Common myeloid progenitor, CD34-positive (primary cell): ENCODE data around the gene IL12B.
"Not testable (repeated sequence)": the region's sequence is repeated elsewhere in the genome, so short reads cannot be mapped to it uniquely, and the experiment has no call there.

Source experiments
- CTCF ChIA-PET: fragments of 350-600 bp; sonication (Branson Sonifier 250); formaldehyde crosslinking; loops from one replicate; lab custom pipeline; 2021; ENCODE audit warnings: antibody characterized with exemption; lab: Charles Lee
- POLR2A ChIA-PET: fragments of 350-600 bp; sonication (Branson Sonifier 250); formaldehyde crosslinking; loops from one replicate; lab custom pipeline; 2021; ENCODE audit warnings: antibody characterized with exemption; lab: Charles Lee
- DNase-seq, 3 donors: peaks; one replicate each; pipeline versions ENCODE4 v3.0.0 to v3.0.0-alpha.2; 2013
- H3K27ac ChIP-seq, 2 experiments: 1 replicate in 1 of 2; 2 replicates in 1 of 2; pipeline ENCODE4 v1.7.0; 2013; ENCODE audit warnings: inconsistent platforms in 2 of 2, low read length in 2 of 2, mild to moderate bottlenecking in 2 of 2, low read depth in 1 of 2, moderate library complexity in 1 of 2; ENCODE audit not compliant: severe bottlenecking in 2 of 2, insufficient read depth in 1 of 2, poor library complexity in 1 of 2
- H3K27me3 ChIP-seq, 5 experiments: replicated peaks in 2 of 5; 1 replicate in 3 of 5; 2 replicates in 2 of 5; pipeline versions ENCODE4 v1.6.1 to v1.7.0; 2013; ENCODE audit warnings: low read length in 4 of 5, mild to moderate bottlenecking in 2 of 5, moderate library complexity in 2 of 5, inconsistent platforms in 1 of 5; ENCODE audit not compliant: insufficient read depth in 5 of 5, control insufficient read depth in 4 of 5
- H3K36me3 ChIP-seq, 4 experiments: 1 replicate in 2 of 4; 2 replicates in 2 of 4; pipeline versions ENCODE4 v1.6.1 to v1.7.0; 2013; ENCODE audit warnings: low read length in 3 of 4, control low read depth in 1 of 4, mild to moderate bottlenecking in 1 of 4; ENCODE audit not compliant: control insufficient read depth in 4 of 4, insufficient read depth in 4 of 4
- H3K4me1 ChIP-seq, 4 experiments: 1 replicate in 3 of 4; 2 replicates in 1 of 4; pipeline versions ENCODE4 v1.6.1 to v1.7.1; 2013; ENCODE audit warnings: low read length in 3 of 4, mild to moderate bottlenecking in 3 of 4, control low read depth in 1 of 4, inconsistent platforms in 1 of 4, moderate library complexity in 1 of 4; ENCODE audit not compliant: control insufficient read depth in 4 of 4, insufficient read depth in 4 of 4; ENCODE audit errors: control extremely low read depth in 1 of 4
- H3K4me3 ChIP-seq, 7 experiments: 1 replicate in 4 of 7; 2 replicates in 3 of 7; pipeline versions ENCODE4 v1.5.1 to v1.7.0; 2013; ENCODE audit warnings: mild to moderate bottlenecking in 7 of 7, low read length in 6 of 7, moderate library complexity in 6 of 7, inconsistent platforms in 2 of 7, low read depth in 2 of 7, control low read depth in 1 of 7; ENCODE audit not compliant: insufficient read depth in 4 of 7, control insufficient read depth in 1 of 7; ENCODE audit errors: extremely low read depth in 1 of 7
- H3K9me3 ChIP-seq, 5 experiments: 1 replicate in 4 of 5; 2 replicates in 1 of 5; pipeline versions ENCODE4 v1.6.1 to v1.7.1; 2013; ENCODE audit warnings: low read length in 4 of 5, mild to moderate bottlenecking in 2 of 5, inconsistent platforms in 1 of 5, low read depth in 1 of 5, moderate library complexity in 1 of 5; ENCODE audit not compliant: control insufficient read depth in 4 of 5, insufficient read depth in 2 of 5; ENCODE audit errors: control extremely low read depth in 1 of 5
- WGBS: methylation state at CpG from one replicate; pipeline ENCODE4 v1.1.5; 2013; ENCODE audit not compliant: insufficient coverage; 5-methylcytosine and 5-hydroxymethylcytosine counted together

Gene IL12B

DNA sequence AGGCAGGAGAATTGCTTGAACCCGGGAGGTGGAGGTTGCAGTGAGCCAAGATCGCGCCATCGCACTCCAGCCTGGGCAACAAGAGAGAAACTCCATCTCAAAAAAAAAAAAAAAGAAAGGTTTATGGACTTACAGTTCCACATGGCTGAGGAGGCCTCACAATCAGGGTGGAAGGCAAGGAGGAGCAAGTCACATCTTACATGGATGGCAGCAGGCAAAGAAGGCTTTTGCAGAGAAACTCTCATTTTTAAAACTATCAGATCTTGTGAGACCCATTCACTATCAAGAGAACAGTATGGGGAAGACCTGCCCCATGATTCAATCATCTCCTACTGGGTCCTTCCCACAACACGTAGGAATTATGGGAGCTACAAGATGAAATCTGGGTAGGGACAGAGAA lies 33.0 kb downstream of the IL12B start:
- H3K27ac ChIP-seq, DNase-seq, H3K4me1 ChIP-seq, H3K36me3 ChIP-seq, POLR2A ChIA-PET, H3K4me3 ChIP-seq, H3K27me3 ChIP-seq: not testable (repeated sequence)
- CTCF ChIA-PET = interaction anchor here (1.2 kb wide), 1 partner anchor 8 kb away, joined by 3 read pairs; no protein-coding TSS in a partner anchor
- WGBS = no CpG with 5 or more reads among the region's 5 CpGs
- H3K9me3 ChIP-seq = peaks cover 0 to 33% (median 11%) of the 10 kb centered on the region in 5 experiments

DNA sequence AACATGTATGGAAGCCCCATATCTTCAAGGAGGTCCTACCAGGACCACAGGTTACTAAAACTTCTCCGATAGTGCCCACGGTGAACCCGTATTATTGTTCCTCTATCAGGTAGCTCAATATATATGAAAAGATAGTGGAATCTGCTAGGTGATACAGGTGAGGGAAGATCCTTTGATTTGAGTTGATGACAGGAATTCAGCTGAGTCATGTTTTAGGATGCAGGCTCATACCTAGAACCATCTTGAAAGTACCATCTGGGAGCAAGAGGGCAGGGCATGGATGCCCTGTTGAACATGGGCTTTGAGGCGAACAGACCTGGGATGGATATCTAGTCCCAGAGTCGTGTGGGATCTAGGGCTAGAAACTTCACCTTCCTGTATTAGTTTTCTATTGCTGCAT lies 35.4 kb downstream of the IL12B start:
- Histone ChIP-seq H3K4me3 (no peak overlapping the region), H3K36me3 (no peaks in the 10 kb centered on the region), H3K4me1 (peaks cover 0 to 4% (median 2%) of the 10 kb centered on the region in 4 experiments), H3K9me3 (peaks cover 0 to 20% (median 5%) of the 10 kb centered on the region in 5 experiments), H3K27ac (no peak overlapping the region), H3K27me3 (no peaks in the 10 kb centered on the region)
- 100% methylated on average over 2 of the region's 5 CpGs for WGBS
- ChIA-PET CTCF (interaction anchor here (0.6 to 1.4 kb wide), 2 partner anchors 8 to 693 kb away, joined by 3 to 4 read pairs; no protein-coding TSS in a partner anchor), POLR2A (no interaction called here)
- no peak for DNase-seq

DNA sequence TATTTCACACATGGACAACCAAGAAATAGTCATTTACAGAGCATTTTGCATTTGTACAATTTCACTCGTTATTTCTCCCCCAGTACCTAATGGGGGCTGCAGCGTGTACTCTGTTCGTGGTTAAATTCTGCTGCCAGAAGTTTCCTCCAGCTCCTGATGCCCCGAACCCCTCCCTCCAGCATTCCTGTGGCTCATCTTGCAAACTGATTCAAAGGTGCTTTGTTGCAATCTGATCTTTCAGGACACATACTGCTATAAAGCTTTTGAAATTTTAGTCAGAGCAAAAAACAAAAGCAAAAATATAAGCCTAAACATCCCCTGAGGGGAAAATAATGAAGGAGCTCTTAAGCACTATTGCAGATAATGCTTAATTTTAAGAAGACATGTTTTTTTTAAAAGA lies 39.5 kb downstream of the IL12B start:
- H3K27ac ChIP-seq = no peak overlapping the region
- DNase-seq = peak in 1 of 3 donors; percentile 37
- H3K4me1 ChIP-seq = peaks cover 0 to 4% (median 2%) of the 10 kb centered on the region in 4 experiments
- no peaks in the 10 kb centered on the region for H3K36me3 ChIP-seq
- POLR2A ChIA-PET = no interaction called here
- H3K27me3 ChIP-seq = no peaks in the 10 kb centered on the region
- 20% methylated on average over 4 of the region's 4 CpGs for WGBS
- no peak overlapping the region for H3K4me3 ChIP-seq
- CTCF ChIA-PET = interaction anchor here (0.7 to 5.4 kb wide), 5 partner anchors 11 to 696 kb away, joined by 3 to 27 read pairs (median 6); no protein-coding TSS in a partner anchor
- no peaks in the 10 kb centered on the region for H3K9me3 ChIP-seq

DNA sequence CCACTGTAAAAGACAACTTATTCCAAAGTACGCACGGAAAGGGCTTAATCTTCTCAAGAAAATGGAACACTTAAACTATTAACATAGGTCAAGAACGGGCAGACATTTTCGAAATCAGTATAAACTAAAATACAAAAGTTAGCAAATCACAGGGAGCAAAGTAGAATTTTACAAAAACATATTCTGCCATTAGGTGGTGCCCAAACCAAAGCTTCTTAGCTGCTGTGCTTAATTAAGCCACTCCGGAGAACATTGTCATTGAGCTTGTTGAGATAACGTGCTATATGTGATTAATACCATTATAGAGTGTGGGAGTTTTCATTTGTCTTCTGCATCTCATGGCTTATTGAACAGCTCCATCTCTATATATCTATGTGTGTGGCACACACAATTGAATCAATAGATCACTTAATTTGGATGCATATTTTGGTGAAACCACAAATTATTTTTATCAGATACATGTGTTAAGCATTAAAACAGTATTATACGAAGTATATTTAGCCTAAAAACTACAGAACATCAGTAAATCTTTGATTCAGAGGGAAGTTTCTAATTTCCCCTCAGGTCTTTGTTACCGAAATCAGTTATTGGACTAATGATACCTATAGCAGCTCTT lies 43.8 kb downstream of the IL12B start:
- H3K4me1 ChIP-seq = peaks cover 0 to 4% (median 2%) of the 10 kb centered on the region in 4 experiments
- ChIA-PET CTCF (interaction anchor here (0.7 to 5.4 kb wide), 23 partner anchors 9 to 1091 kb away, joined by 3 to 48 read pairs (median 4); partner anchors contain the start of gene ADRA1B), POLR2A (no interaction called here)
- no peak overlapping the region for H3K27ac ChIP-seq
- DNase-seq = peak; percentile 60 to 81 (median 79)
- no peaks in the 10 kb centered on the region for H3K9me3 ChIP-seq
- no peak overlapping the region for H3K4me3 ChIP-seq
- 55% methylated on average over 7 of the region's 8 CpGs for WGBS
- no peaks in the 10 kb centered on the region for H3K27me3 ChIP-seq
- peaks cover 0 to 10% (median 7%) of the 10 kb centered on the region in 4 experiments for H3K36me3 ChIP-seq

DNA sequence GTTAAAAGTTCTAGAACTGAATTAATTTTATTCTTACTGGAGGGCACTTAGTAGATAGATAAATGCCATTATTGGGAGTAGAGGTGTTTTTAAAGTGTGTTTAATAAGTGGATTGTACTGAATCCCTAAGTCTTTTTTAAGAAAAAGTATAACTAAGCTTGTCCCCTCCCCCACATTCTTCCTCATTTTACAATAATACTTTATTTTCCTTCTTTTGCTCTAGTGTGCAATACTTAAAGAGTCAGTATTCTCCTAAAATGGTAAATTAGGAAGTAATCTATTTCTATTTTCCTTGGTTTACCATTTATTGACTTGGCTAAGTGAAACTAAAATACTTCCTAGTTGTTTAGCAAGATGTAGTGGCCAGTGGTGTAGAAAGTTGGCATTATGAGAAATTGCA lies 55.6 kb downstream of the IL12B start:
- CTCF ChIA-PET = interaction anchor here (0.6 to 2.4 kb wide), 9 partner anchors 9 to 713 kb away, joined by 3 to 15 read pairs (median 4); no protein-coding TSS in a partner anchor
- Histone ChIP-seq H3K27ac (no peak overlapping the region), H3K36me3 (peaks cover 4 to 31% (median 14%) of the 10 kb centered on the region in 4 experiments), H3K4me3 (peak overlapping the region in 4 of 7 experiments; percentile 0 to 65 (median 24)), H3K9me3 (no peaks in the 10 kb centered on the region), H3K4me1 (peaks cover 0 to 9% (median 4%) of the 10 kb centered on the region in 4 experiments), H3K27me3 (no peaks in the 10 kb centered on the region)
- DNase-seq = peak in 1 of 3 donors; percentile 27
- POLR2A ChIA-PET = no interaction called here

DNA sequence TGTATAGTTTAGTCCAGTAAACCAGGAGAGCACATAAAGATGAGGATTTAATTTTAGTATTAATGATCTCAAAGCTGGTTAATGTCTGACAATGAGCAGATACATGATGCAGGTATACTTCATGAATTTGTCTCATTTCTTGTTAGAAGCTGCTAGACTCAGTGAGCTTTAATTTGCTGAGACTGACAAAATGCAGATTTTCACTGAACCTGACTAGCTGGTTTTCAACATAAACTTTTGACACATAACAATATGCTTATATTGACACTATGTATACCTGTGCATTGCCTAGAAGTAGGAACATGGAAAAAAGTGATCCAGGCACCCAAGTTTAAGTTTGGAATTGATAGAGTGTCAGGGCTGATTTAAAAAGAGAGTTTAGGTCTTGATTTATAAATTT lies 56.4 kb downstream of the IL12B start:
- POLR2A ChIA-PET = no interaction called here
- Histone ChIP-seq H3K27ac (no peak overlapping the region), H3K36me3 (peaks cover 4 to 30% (median 17%) of the 10 kb centered on the region in 4 experiments), H3K9me3 (no peaks in the 10 kb centered on the region), H3K4me3 (no peak overlapping the region), H3K4me1 (peaks cover 0 to 9% (median 4%) of the 10 kb centered on the region in 4 experiments), H3K27me3 (no peaks in the 10 kb centered on the region)
- CTCF ChIA-PET = interaction anchor here (0.5 to 2.4 kb wide), 8 partner anchors 9 to 713 kb away, joined by 3 to 15 read pairs (median 5); no protein-coding TSS in a partner anchor
- no peak for DNase-seq

DNA sequence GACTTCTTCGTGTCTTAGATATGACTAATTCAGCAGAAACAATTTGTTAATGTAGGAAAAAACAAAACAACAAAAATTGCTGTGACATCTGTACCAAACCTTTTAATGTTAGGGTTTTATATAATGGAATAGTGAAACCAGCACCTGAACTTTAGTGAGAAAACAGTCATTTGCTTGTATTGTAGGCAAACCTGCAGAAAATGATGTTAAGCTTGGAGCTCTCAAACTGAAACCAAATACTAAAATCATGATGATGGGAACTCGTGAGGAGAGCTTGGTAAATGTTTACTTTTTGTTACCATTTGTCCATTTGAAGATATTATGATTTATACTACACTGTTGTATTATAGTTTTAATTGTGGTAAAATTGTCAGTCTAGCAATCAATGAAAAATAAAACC lies 60.6 kb downstream of the IL12B start:
- Histone ChIP-seq H3K9me3 (peaks cover 0 to 11% (median 5%) of the 10 kb centered on the region in 5 experiments), H3K4me3 (no peak overlapping the region), H3K27me3 (no peaks in the 10 kb centered on the region), H3K27ac (no peak overlapping the region), H3K36me3 (peaks cover 4 to 23% (median 18%) of the 10 kb centered on the region in 4 experiments), H3K4me1 (peaks cover 0 to 7% (median 3%) of the 10 kb centered on the region in 4 experiments)
- no peak for DNase-seq
- ChIA-PET POLR2A (no interaction called here), CTCF (no interaction called here)
- no CpG with 5 or more reads among the region's 2 CpGs for WGBS
